Thyroid gland (tissue), 4 donors: ENCODE measurements around the gene NUB1. TPM values are rescaled to one million over a fixed set of nuclear protein-coding genes. Genes with fewer than 3 reads are reported as not detected.

Experiments used
- DNase-seq, 2 donors: peaks; one replicate each; pipeline ENCODE4 v3.0.0-alpha.2; 2019
- H3K27ac ChIP-seq, 3 donors: fragments of 200-600 bp; sonication (generic); 1 replicate in 2 of 3; 2 replicates in 1 of 3; pipeline ENCODE4 v1.5.1; 2016 to 2019; ENCODE audit warnings: mild to moderate bottlenecking in 1 of 3, moderate library complexity in 1 of 3
- H3K27me3 ChIP-seq: fragments of 200-600 bp; sonication (generic); one replicate; pipeline ENCODE4 v1.5.1; 2019
- H3K36me3 ChIP-seq, 2 donors: fragments of 200-600 bp; sonication (generic); one replicate each; pipeline ENCODE4 v1.5.1; 2016 to 2019
- H3K4me1 ChIP-seq, 2 donors: fragments of 200-600 bp; sonication (generic); one replicate each; pipeline ENCODE4 v1.5.1; 2017 to 2019
- H3K4me3 ChIP-seq, 3 donors: fragments of 200-600 bp; sonication (generic); replicated peaks in 1 of 3; 1 replicate in 2 of 3; 2 replicates in 1 of 3; pipeline ENCODE4 v1.5.1; 2016; ENCODE audit warnings: mild to moderate bottlenecking in 1 of 3
- H3K9me3 ChIP-seq: fragments of 200-600 bp; sonication (generic); one replicate; pipeline ENCODE4 v1.5.1; 2017
- POLR2A ChIP-seq, 2 donors: fragments of 450-650 bp; IDR thresholded peaks; one replicate each; pipeline ENCODE4 v1.6.1; 2017; ENCODE audit warnings: antibody characterized with exemption in 2 of 2, mild to moderate bottlenecking in 2 of 2, moderate library complexity in 1 of 2
- WGBS, 2 donors: methylation state at CpG; one replicate each; pipeline ENCODE4 v1.1.5; 2017; 5-methylcytosine and 5-hydroxymethylcytosine counted together
- intact Hi-C: fragments of 100-400 bp; cut with DNase I; formaldehyde crosslinking; loops from one replicate; pipeline ENCODE4 v1.15.1; 2023
- total RNA-seq, 4 donors: library from RNA; depleted of rRNA; stranded (reverse); fragments of >200 nt; gene quantifications; one replicate each; pipeline ENCODE4 v1.2.3, GENCODE V29; 2016
- TF ChIP-seq, protein P1 (sequence below), 6 experiments: fragments of 200-600 bp in 3 of 6; fragments of 450-650 bp in 3 of 6; sonication (generic) in 3 of 6; IDR thresholded peaks; one replicate each; pipeline ENCODE4 v1.5.1; 2016 to 2019; ENCODE audit warnings: antibody characterized with exemption in 6 of 6, mild to moderate bottlenecking in 2 of 6, inconsistent platforms in 1 of 6, moderate library complexity in 1 of 6

The NUB1 gene
- total RNA-seq, 4 donors from 2014 or later = 56.9 to 75.5 (median 71.4) TPM

DNA sequence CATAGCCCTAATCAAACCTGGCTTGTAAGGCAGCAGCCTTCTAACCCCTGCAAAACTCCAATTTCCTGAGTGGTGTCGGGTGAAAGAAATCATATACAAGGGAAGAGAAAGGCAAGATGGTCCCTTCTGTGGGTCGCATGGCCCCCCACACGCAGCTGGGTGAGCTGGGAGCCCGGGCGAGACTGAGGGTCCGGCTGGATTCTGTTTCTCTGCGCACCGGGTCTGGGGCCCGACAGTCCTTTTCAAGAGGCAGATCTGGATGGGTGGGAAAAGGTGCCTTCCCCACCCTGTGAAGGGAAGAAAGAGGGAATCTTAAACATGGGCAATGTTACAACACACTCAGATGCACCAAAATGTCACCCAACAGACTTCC, 49.7 kb downstream of the NUB1 start:
- Histone ChIP-seq H3K27me3 (no peaks in the 10 kb centered on the region), H3K9me3 (no peaks in the 10 kb centered on the region), H3K36me3 (peaks cover 0 to 4% of the 10 kb centered on the region in 2 donors), H3K27ac (no peak overlapping the region), H3K4me3 (no peak overlapping the region), H3K4me1 (peaks cover 12 to 15% of the 10 kb centered on the region in 2 donors)
- 96 to 99% methylated on average over 9 of the region's 9 CpGs for WGBS, 2 donors
- no peak for DNase-seq
- TF ChIP-seq, protein P1, sequence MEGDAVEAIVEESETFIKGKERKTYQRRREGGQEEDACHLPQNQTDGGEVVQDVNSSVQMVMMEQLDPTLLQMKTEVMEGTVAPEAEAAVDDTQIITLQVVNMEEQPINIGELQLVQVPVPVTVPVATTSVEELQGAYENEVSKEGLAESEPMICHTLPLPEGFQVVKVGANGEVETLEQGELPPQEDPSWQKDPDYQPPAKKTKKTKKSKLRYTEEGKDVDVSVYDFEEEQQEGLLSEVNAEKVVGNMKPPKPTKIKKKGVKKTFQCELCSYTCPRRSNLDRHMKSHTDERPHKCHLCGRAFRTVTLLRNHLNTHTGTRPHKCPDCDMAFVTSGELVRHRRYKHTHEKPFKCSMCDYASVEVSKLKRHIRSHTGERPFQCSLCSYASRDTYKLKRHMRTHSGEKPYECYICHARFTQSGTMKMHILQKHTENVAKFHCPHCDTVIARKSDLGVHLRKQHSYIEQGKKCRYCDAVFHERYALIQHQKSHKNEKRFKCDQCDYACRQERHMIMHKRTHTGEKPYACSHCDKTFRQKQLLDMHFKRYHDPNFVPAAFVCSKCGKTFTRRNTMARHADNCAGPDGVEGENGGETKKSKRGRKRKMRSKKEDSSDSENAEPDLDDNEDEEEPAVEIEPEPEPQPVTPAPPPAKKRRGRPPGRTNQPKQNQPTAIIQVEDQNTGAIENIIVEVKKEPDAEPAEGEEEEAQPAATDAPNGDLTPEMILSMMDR (IDR thresholded peaks at IDR 0.05) = no peak
- no peak for TF ChIP-seq POLR2A (IDR thresholded peaks at IDR 0.05)
- intact Hi-C loops = no loop called here

DNA sequence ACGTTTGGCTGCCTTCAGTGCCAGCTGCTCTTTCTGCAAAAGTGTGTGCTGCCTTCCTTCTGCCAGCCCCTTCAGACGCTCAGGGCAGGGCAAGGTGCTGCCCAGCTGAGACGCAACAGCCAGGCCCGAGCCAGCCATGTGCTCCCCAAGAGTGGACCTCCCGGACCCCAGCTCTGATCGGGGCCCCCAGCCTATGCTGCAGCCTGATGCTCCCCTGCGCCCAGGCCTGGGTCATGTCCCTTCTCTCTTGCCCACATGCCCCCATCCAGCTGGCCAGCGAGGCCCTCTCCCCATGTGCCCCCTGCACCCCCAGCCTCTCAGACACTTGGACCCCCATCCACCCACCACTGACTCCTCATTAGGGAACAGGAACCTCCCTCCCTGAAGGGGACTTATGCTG, 50.4 kb downstream of the NUB1 start:
- Histone ChIP-seq H3K27ac (no peak overlapping the region), H3K36me3 (peaks cover 0 to 4% of the 10 kb centered on the region in 2 donors), H3K4me3 (no peak overlapping the region), H3K4me1 (peaks cover 6 to 14% of the 10 kb centered on the region in 2 donors), H3K27me3 (no peaks in the 10 kb centered on the region), H3K9me3 (no peaks in the 10 kb centered on the region)
- 92 to 94% methylated on average over 7 to 8 of the region's 8 CpGs for WGBS, 2 donors
- DNase-seq = no peak
- TF ChIP-seq, protein P1 (IDR thresholded peaks at IDR 0.05) = no peak
- no peak for TF ChIP-seq POLR2A (IDR thresholded peaks at IDR 0.05)
- intact Hi-C loops = no loop called here

GRCh38 chr7:151392426-151392825, 50.8 kb downstream of the NUB1 start:
- Histone ChIP-seq H3K9me3 (no peaks in the 10 kb centered on the region), H3K27me3 (no peaks in the 10 kb centered on the region), H3K4me1 (peaks cover 2 to 10% of the 10 kb centered on the region in 2 donors), H3K27ac (no peak overlapping the region), H3K4me3 (no peak overlapping the region), H3K36me3 (peaks cover 0 to 4% of the 10 kb centered on the region in 2 donors)
- DNase-seq = no peak
- TF ChIP-seq POLR2A (IDR thresholded peaks at IDR 0.05) = no peak
- TF ChIP-seq, protein P1 (IDR thresholded peaks at IDR 0.05) = no peak
- WGBS, 2 donors = 85 to 93% methylated on average over 7 to 9 of the region's 13 CpGs
- intact Hi-C loops = no loop called here

- TF ChIP-seq POLR2A (IDR thresholded peaks at IDR 0.05) = no peak
- TF ChIP-seq, protein P1 (IDR thresholded peaks at IDR 0.05) = no peak
- no peak overlapping the region for H3K4me3 ChIP-seq
- intact Hi-C loops = no loop called here
- H3K9me3 ChIP-seq = no peaks in the 10 kb centered on the region
- H3K4me1 ChIP-seq = peaks cover 0 to 8% of the 10 kb centered on the region in 2 donors
- no peak overlapping the region for H3K27ac ChIP-seq
- H3K36me3 ChIP-seq = peaks cover 0 to 4% of the 10 kb centered on the region in 2 donors
- 84 to 87% methylated on average over 27 to 31 of the region's 31 CpGs for WGBS, 2 donors
- no peak for DNase-seq
- no peaks in the 10 kb centered on the region for H3K27me3 ChIP-seq
Observed at GRCh38 chr7:151393031-151393977, 51.7 kb downstream of the NUB1 start.
